SK-N-SH treated with all-trans-retinoic acid at 6 μM for 48 hours (cell line): ENCODE data around the gene ARRDC2.

ENCODE experiments used
- ARNTL ChIP-seq: fragments of 450-650 bp; formaldehyde crosslinking; IDR thresholded peaks from 2 replicates; pipeline ENCODE4 v1.5.0; 2020; ENCODE audit warnings: low read depth, mild to moderate bottlenecking, moderate library complexity, borderline replicate concordance
- BACH2 ChIP-seq: fragments of 250-450 bp; sonication (Bioruptor Pico); IDR thresholded peaks from 2 replicates; pipeline ENCODE4 v1.9.0; 2021; ENCODE audit warnings: mild to moderate bottlenecking, borderline replicate concordance
- ISL1 ChIP-seq: fragments of 250-450 bp; sonication (Bioruptor Pico); IDR thresholded peaks from 2 replicates; pipeline ENCODE4 v2.1.2; 2022; ENCODE audit warnings: mild to moderate bottlenecking, moderate library complexity
- PPARA ChIP-seq: fragments of 250-450 bp; sonication (Bioruptor Pico); IDR thresholded peaks from 2 replicates; pipeline ENCODE4 v1.5.0; 2020; ENCODE audit warnings: mild to moderate bottlenecking, borderline replicate concordance
- TOX ChIP-seq: fragments of 250-450 bp; sonication (Bioruptor Pico); IDR thresholded peaks from 2 replicates; pipeline ENCODE4 v1.8.0; 2021; ENCODE audit warnings: mild to moderate bottlenecking, moderate library complexity, borderline replicate concordance
- ZFP3 ChIP-seq: fragments of 250-450 bp; sonication (Bioruptor Pico); IDR thresholded peaks from 2 replicates; pipeline ENCODE4 v1.5.0; 2020; ENCODE audit warnings: mild to moderate bottlenecking, moderate library complexity
- ZNF565 ChIP-seq: fragments of 450-650 bp; formaldehyde crosslinking; conservative IDR thresholded peaks from 2 replicates; pipeline ENCODE4 v1.5.0; 2020; ENCODE audit warnings: low read depth, mild to moderate bottlenecking, moderate library complexity
- TF ChIP-seq, protein P1 (sequence below): fragments of 250-450 bp; sonication (Bioruptor Pico); IDR thresholded peaks from 2 replicates; pipeline ENCODE4 v1.5.0; 2020; ENCODE audit warnings: mild to moderate bottlenecking, moderate library complexity

DNA sequence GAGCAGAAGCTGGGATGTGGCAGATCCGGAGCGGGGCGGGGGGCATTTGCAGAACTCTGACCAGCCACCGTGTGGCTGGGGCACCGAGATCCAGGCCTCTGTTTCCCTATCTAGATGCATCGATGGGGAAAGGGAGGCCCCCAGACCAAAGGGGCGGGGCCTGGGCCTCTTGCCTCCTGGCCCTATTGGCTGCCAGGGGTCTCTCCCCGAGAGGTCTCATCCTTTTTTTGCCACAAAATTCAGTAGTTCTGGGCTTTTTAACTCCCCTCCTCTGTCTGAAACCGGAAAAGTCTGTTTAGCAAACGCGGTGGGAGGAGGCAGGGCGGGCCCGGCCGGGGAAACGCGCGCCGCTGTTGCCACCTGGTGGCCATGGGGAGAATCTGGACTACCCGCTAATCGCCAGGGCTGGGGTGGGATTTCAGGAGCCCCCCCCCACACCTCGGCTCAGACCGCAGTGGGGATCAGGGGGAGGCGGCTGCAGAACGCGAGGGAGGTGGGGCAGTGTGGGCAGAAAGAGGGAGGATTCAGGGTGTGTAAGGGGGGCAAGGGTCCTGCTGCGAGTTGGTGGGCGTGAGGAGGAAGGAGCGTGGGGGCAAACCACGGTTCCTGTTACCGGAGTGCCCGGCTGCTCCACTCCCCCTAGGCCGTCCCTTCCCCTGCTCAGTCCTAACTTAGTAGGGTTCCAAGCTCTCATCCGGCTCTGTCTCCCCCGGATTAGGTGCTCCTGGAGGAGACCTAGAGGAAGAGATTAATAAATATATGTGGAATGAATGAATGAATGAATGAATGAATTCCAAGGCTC lies 50.4 kb downstream of the ARRDC2 start:
- TF ChIP-seq PPARA (no peak), TOX (no peak), BACH2 (CRISPR knock-in tag) (no peak), ZNF565 (CRISPR knock-in tag) (no peak), ARNTL (CRISPR knock-in tag) (no peak), ZFP3 (CRISPR knock-in tag) (no peak), ISL1 (CRISPR knock-in tag) (no peak)
- TF ChIP-seq, protein P1, sequence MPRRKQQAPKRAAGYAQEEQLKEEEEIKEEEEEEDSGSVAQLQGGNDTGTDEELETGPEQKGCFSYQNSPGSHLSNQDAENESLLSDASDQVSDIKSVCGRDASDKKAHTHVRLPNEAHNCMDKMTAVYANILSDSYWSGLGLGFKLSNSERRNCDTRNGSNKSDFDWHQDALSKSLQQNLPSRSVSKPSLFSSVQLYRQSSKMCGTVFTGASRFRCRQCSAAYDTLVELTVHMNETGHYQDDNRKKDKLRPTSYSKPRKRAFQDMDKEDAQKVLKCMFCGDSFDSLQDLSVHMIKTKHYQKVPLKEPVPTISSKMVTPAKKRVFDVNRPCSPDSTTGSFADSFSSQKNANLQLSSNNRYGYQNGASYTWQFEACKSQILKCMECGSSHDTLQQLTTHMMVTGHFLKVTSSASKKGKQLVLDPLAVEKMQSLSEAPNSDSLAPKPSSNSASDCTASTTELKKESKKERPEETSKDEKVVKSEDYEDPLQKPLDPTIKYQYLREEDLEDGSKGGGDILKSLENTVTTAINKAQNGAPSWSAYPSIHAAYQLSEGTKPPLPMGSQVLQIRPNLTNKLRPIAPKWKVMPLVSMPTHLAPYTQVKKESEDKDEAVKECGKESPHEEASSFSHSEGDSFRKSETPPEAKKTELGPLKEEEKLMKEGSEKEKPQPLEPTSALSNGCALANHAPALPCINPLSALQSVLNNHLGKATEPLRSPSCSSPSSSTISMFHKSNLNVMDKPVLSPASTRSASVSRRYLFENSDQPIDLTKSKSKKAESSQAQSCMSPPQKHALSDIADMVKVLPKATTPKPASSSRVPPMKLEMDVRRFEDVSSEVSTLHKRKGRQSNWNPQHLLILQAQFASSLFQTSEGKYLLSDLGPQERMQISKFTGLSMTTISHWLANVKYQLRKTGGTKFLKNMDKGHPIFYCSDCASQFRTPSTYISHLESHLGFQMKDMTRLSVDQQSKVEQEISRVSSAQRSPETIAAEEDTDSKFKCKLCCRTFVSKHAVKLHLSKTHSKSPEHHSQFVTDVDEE (CRISPR knock-in tag), result no peak
